Measurements from ENCODE around the gene DES.

DES gene

GRCh38 chr2:219416938-219417337, 1.2 kb upstream of the DES start:
- H3K27me3 ChIP-seq: no peaks in the 10 kb centered on the region
- H3K36me3 ChIP-seq: no peaks in the 10 kb centered on the region
- no peak for TF ChIP-seq Cebpa-rat (IDR thresholded peaks at IDR 0.05)
- no peak overlapping the region for H3K9ac ChIP-seq
- H3K27ac ChIP-seq: no peak overlapping the region
- peaks cover 29% of the 10 kb centered on the region for H3K4me1 ChIP-seq
- peak overlapping the region; percentile 55 for H3K4me2 ChIP-seq
- H4K20me1 ChIP-seq: no peaks in the 10 kb centered on the region
- H3K9me3 ChIP-seq: peaks cover 4% of the 10 kb centered on the region; the same call in 1 of the 2 replicates
- no peak overlapping the region for H3K4me3 ChIP-seq

GRCh38 chr2:219417374-219417773, 803 bp upstream of the DES start:
- peaks cover 29% of the 10 kb centered on the region for H3K4me1 ChIP-seq
- H3K27ac ChIP-seq: no peak overlapping the region
- H3K9ac ChIP-seq: no peak overlapping the region
- H3K4me2 ChIP-seq: peak overlapping the region; percentile 55
- H3K27me3 ChIP-seq: no peaks in the 10 kb centered on the region
- TF ChIP-seq Cebpa-rat (IDR thresholded peaks at IDR 0.05): no peak
- H4K20me1 ChIP-seq: no peaks in the 10 kb centered on the region
- H3K4me3 ChIP-seq: no peak overlapping the region
- H3K9me3 ChIP-seq: peaks cover 2% of the 10 kb centered on the region; the same call in 1 of the 2 replicates
- no peaks in the 10 kb centered on the region for H3K36me3 ChIP-seq

GRCh38 chr2:219419012-219419324, 791 bp downstream of the DES start:
- H3K27me3 ChIP-seq: no peaks in the 10 kb centered on the region
- H3K9ac ChIP-seq: no peak overlapping the region
- no peak overlapping the region for H3K27ac ChIP-seq
- H3K4me2 ChIP-seq: no peak overlapping the region
- peaks cover 29% of the 10 kb centered on the region for H3K4me1 ChIP-seq
- no peak overlapping the region for H3K4me3 ChIP-seq
- H3K9me3 ChIP-seq: no peaks in the 10 kb centered on the region
- no peaks in the 10 kb centered on the region for H4K20me1 ChIP-seq
- TF ChIP-seq Cebpa-rat (IDR thresholded peaks at IDR 0.05): no peak
- H3K36me3 ChIP-seq: no peaks in the 10 kb centered on the region

GRCh38 chr2:219419331-219420197, 1.4 kb downstream of the DES start:
- no peaks in the 10 kb centered on the region for H3K27me3 ChIP-seq
- no peaks in the 10 kb centered on the region for H3K9me3 ChIP-seq
- peaks cover 29% of the 10 kb centered on the region for H3K4me1 ChIP-seq
- H4K20me1 ChIP-seq: no peaks in the 10 kb centered on the region
- H3K4me3 ChIP-seq: no peak overlapping the region
- TF ChIP-seq Cebpa-rat (IDR thresholded peaks at IDR 0.05): no peak
- no peak overlapping the region for H3K9ac ChIP-seq
- no peak overlapping the region for H3K27ac ChIP-seq
- H3K4me2 ChIP-seq: no peak overlapping the region
- H3K36me3 ChIP-seq: no peaks in the 10 kb centered on the region

- Histone ChIP-seq H3K4me3 (no peak overlapping the region), H3K4me1 (peaks cover 25% of the 10 kb centered on the region), H3K27ac (no peak overlapping the region), H3K4me2 (no peak overlapping the region), H3K9ac (no peak overlapping the region), H3K9me3 (no peaks in the 10 kb centered on the region), H4K20me1 (no peaks in the 10 kb centered on the region), H3K36me3 (no peaks in the 10 kb centered on the region), H3K27me3 (no peaks in the 10 kb centered on the region)
- no peak for TF ChIP-seq Cebpa-rat (IDR thresholded peaks at IDR 0.05)
Measured at GRCh38 chr2:219420687-219421086, 2.5 kb downstream of the DES start.

GRCh38 chr2:219421323-219421722, 3.1 kb downstream of the DES start:
- no peaks in the 10 kb centered on the region for H3K36me3 ChIP-seq
- H3K27me3 ChIP-seq: no peaks in the 10 kb centered on the region
- peaks cover 18% of the 10 kb centered on the region for H3K4me1 ChIP-seq
- no peak for TF ChIP-seq Cebpa-rat (IDR thresholded peaks at IDR 0.05)
- H3K4me2 ChIP-seq: no peak overlapping the region
- H3K9ac ChIP-seq: no peak overlapping the region
- no peaks in the 10 kb centered on the region for H4K20me1 ChIP-seq
- H3K9me3 ChIP-seq: no peaks in the 10 kb centered on the region
- H3K4me3 ChIP-seq: no peak overlapping the region
- H3K27ac ChIP-seq: no peak overlapping the region

- no peak for TF ChIP-seq Cebpa-rat (IDR thresholded peaks at IDR 0.05)
- no peak overlapping the region for H3K4me3 ChIP-seq
Measured at GRCh38 chr2:219422952-219423534, 4.9 kb downstream of the DES start.

GRCh38 chr2:219423652-219424377, 5.6 kb downstream of the DES start:
- Histone ChIP-seq H3K4me1 (no peaks in the 10 kb centered on the region), H4K20me1 (no peaks in the 10 kb centered on the region), H3K9me3 (no peaks in the 10 kb centered on the region), H3K4me2 (no peak overlapping the region), H3K9ac (no peak overlapping the region), H3K4me3 (no peak overlapping the region), H3K36me3 (no peaks in the 10 kb centered on the region), H3K27me3 (no peaks in the 10 kb centered on the region), H3K27ac (no peak overlapping the region)
- no peak for TF ChIP-seq Cebpa-rat (IDR thresholded peaks at IDR 0.05)

More at GRCh38 chr2:219422952-219423534, 4.9 kb downstream of the DES start:
- Histone ChIP-seq H3K4me1 (0 out of 2 replicates have a peak, but pooled peaks cover 4% of the 10 kb centered on the region), H3K36me3 (no peaks in the 10 kb centered on the region), H3K4me2 (no peak overlapping the region), H3K27me3 (no peaks in the 10 kb centered on the region), H4K20me1 (no peaks in the 10 kb centered on the region), H3K27ac (no peak overlapping the region), H3K9me3 (no peaks in the 10 kb centered on the region), H3K9ac (no peak overlapping the region)

- H3K9ac ChIP-seq: no peak overlapping the region
- no peak overlapping the region for H3K4me2 ChIP-seq
- H3K36me3 ChIP-seq: no peaks in the 10 kb centered on the region
- H3K4me1 ChIP-seq: no peaks in the 10 kb centered on the region
- H3K27ac ChIP-seq: no peak overlapping the region
- no peaks in the 10 kb centered on the region for H4K20me1 ChIP-seq
- H3K9me3 ChIP-seq: no peaks in the 10 kb centered on the region
- H3K27me3 ChIP-seq: no peaks in the 10 kb centered on the region
- no peak for TF ChIP-seq Cebpa-rat (IDR thresholded peaks at IDR 0.05)
- H3K4me3 ChIP-seq: no peak overlapping the region
Measured at GRCh38 chr2:219425238-219426067, 7.3 kb downstream of the DES start.
